IMR-90 (cell line): ENCODE measurements around the gene ADORA2A. TPM values are rescaled to one million over a fixed set of nuclear protein-coding genes. Genes with fewer than 3 reads are reported as not detected.

Source experiments
- ATAC-seq: fragments of 200-7000 bp; cut with Tn5 transposase; 2 replicates; pipeline ENCODE4 v1.9.1; 2020; ENCODE audit warnings: low read depth, mild to moderate bottlenecking, moderate library complexity
- BruUV-seq: library from RNA; stranded (reverse); fragments of 400-500 nt; replicated peaks from 2 replicates; lab custom pipeline; 2021; lab: Mats Ljungman, UMichigan
- CTCF ChIA-PET: fragments of 300-600 bp; formaldehyde crosslinking; extraction: SDS; loops from one replicate; lab custom pipeline; 2021; ENCODE audit warnings: antibody characterized with exemption; lab: Yijun Ruan, JAX
- POLR2A ChIA-PET: fragments of 300-600 bp; sonication (Branson Sonifier 250); formaldehyde crosslinking; loops from one replicate; lab custom pipeline; 2022; ENCODE audit warnings: antibody characterized with exemption; ENCODE audit not compliant: unreplicated experiment; lab: Charles Lee
- DNase-seq: peaks from one replicate; pipeline ENCODE4 v3.0.0; 2013
- H2AFZ ChIP-seq: replicated peaks from 2 replicates; pipeline ENCODE3; 2013; ENCODE audit warnings: low read length, mild to moderate bottlenecking; ENCODE audit not compliant: poor library complexity
- H2AK5ac ChIP-seq: 2 replicates; pipeline ENCODE4 v1.6.1; 2013; ENCODE audit warnings: low read depth, low read length, inconsistent platforms
- H2AK9ac ChIP-seq: replicated peaks from 2 replicates; pipeline ENCODE3; 2013; ENCODE audit warnings: mild to moderate bottlenecking, low read depth, low read length, moderate library complexity; ENCODE audit not compliant: poor library complexity
- H2BK120ac ChIP-seq: 2 replicates; pipeline ENCODE4 v1.6.1; 2013; ENCODE audit warnings: low read depth, low read length, inconsistent platforms
- H2BK15ac ChIP-seq: 3 replicates; pipeline ENCODE4 v1.6.1; 2013; ENCODE audit warnings: low read depth, low read length, inconsistent platforms
- H2BK20ac ChIP-seq: 2 replicates; pipeline ENCODE4 v1.6.1; 2013; ENCODE audit warnings: low read depth, mild to moderate bottlenecking, inconsistent platforms, low read length, moderate library complexity
- H2BK5ac ChIP-seq: 2 replicates; pipeline ENCODE4 v1.6.1; 2013; ENCODE audit warnings: mild to moderate bottlenecking, low read depth, low read length, inconsistent platforms; ENCODE audit not compliant: poor library complexity, severe bottlenecking
- H3K14ac ChIP-seq: replicated peaks from 2 replicates; pipeline ENCODE4 v1.6.1; 2013; ENCODE audit warnings: low read depth, low read length, inconsistent platforms
- H3K18ac ChIP-seq: 2 replicates; pipeline ENCODE4 v1.6.1; 2013; ENCODE audit warnings: low read depth, low read length, control low read depth
- H3K23ac ChIP-seq: 2 replicates; pipeline ENCODE4 v1.6.1; 2013; ENCODE audit warnings: low read depth, low read length, inconsistent platforms
- H3K27ac ChIP-seq: 2 replicates; pipeline ENCODE4 v1.5.1; 2013; ENCODE audit warnings: mild to moderate bottlenecking, control low read depth, low read length; ENCODE audit not compliant: insufficient read depth
- H3K27me3 ChIP-seq: 2 replicates; pipeline ENCODE4 v1.6.1; 2013; ENCODE audit warnings: low read length; ENCODE audit not compliant: control insufficient read depth, insufficient read depth
- H3K36me3 ChIP-seq: 2 replicates; pipeline ENCODE4 v1.6.1; 2013; ENCODE audit warnings: low read length, mixed read lengths; ENCODE audit not compliant: control insufficient read depth, insufficient read depth
- H3K4ac ChIP-seq: 2 replicates; pipeline ENCODE4 v1.6.1; 2013; ENCODE audit warnings: low read depth, low read length, inconsistent platforms
- H3K4me1 ChIP-seq: 2 replicates; pipeline ENCODE4 v1.6.1; 2013; ENCODE audit warnings: low read length, mixed read lengths; ENCODE audit not compliant: control insufficient read depth, insufficient read depth
- H3K4me2 ChIP-seq: 2 replicates; pipeline ENCODE4 v1.6.1; 2013; ENCODE audit warnings: low read depth, mild to moderate bottlenecking, control low read depth, low read length, moderate library complexity
- H3K4me3 ChIP-seq: 2 replicates; pipeline ENCODE4 v1.5.1; 2013; ENCODE audit warnings: low read depth, mild to moderate bottlenecking, control low read depth, low read length, moderate library complexity; ENCODE audit not compliant: insufficient read depth
- H3K56ac ChIP-seq: 2 replicates; pipeline ENCODE4 v1.6.1; 2013; ENCODE audit warnings: low read length, inconsistent platforms; ENCODE audit not compliant: insufficient read depth; ENCODE audit errors: extremely low read depth
- H3K79me1 ChIP-seq, 2 experiments: 2 replicates each; pipeline ENCODE4 v1.6.1; 2013; ENCODE audit warnings: low read length in 2 of 2, inconsistent platforms in 1 of 2, low read depth in 1 of 2
- H3K9ac ChIP-seq: 2 replicates; pipeline ENCODE4 v1.6.1; 2013; ENCODE audit warnings: low read depth, low read length, control low read depth
- H3K9me1 ChIP-seq: 2 replicates; pipeline ENCODE4 v1.6.1; 2013; ENCODE audit warnings: low read length, inconsistent platforms; ENCODE audit not compliant: insufficient read depth
- H3K9me3 ChIP-seq: 2 replicates; pipeline ENCODE4 v1.6.1; 2013; ENCODE audit warnings: low read length; ENCODE audit not compliant: control insufficient read depth, insufficient read depth
- H4K20me1 ChIP-seq: 2 replicates; pipeline ENCODE4 v1.6.1; 2013; ENCODE audit warnings: low read length, inconsistent platforms; ENCODE audit not compliant: insufficient read depth
- H4K5ac ChIP-seq: 2 replicates; pipeline ENCODE4 v1.6.1; 2013; ENCODE audit warnings: mild to moderate bottlenecking, low read depth, low read length, control low read depth
- H4K8ac ChIP-seq, 2 experiments: 2 replicates each; pipeline ENCODE4 v1.6.1; 2013; ENCODE audit warnings: low read depth in 2 of 2, low read length in 2 of 2, control low read depth in 1 of 2, inconsistent platforms in 1 of 2
- H4K91ac ChIP-seq: 2 replicates; pipeline ENCODE4 v1.6.1; 2013; ENCODE audit warnings: low read depth, low read length, inconsistent platforms; ENCODE audit not compliant: insufficient read depth
- BHLHE40 ChIP-seq: fragments of 150-350 bp; IDR thresholded peaks from 2 replicates; pipeline ENCODE4 v1.6.1; 2016; ENCODE audit warnings: mild to moderate bottlenecking, low read depth, low read length
- CEBPB ChIP-seq: IDR thresholded peaks from 2 replicates; pipeline ENCODE4 v1.6.1; 2012; ENCODE audit warnings: low read depth, low read length, improper control_type of control experiment
- CHD1 ChIP-seq: IDR thresholded peaks from 2 replicates; pipeline ENCODE4 v1.6.1; 2012; ENCODE audit warnings: low read depth, low read length, improper control_type of control experiment
- MAZ ChIP-seq: IDR thresholded peaks from 2 replicates; pipeline ENCODE4 v1.6.1; 2012; ENCODE audit warnings: low read depth, mild to moderate bottlenecking, low read length, improper control_type of control experiment, moderate library complexity, borderline replicate concordance
- MXI1 ChIP-seq: IDR thresholded peaks from 2 replicates; pipeline ENCODE4 v1.6.1; 2012; ENCODE audit warnings: low read depth, mild to moderate bottlenecking, low read length, moderate library complexity, borderline replicate concordance
- NFE2L2 ChIP-seq: fragments of 150-350 bp; IDR thresholded peaks from 2 replicates; pipeline ENCODE4 v1.6.1; 2016; ENCODE audit warnings: low read depth, mild to moderate bottlenecking, low read length
- POLR2A ChIP-seq: IDR thresholded peaks from 2 replicates; pipeline ENCODE4 v1.6.1; 2012; ENCODE audit warnings: mild to moderate bottlenecking, low read depth, low read length
- RCOR1 ChIP-seq: IDR thresholded peaks from 2 replicates; pipeline ENCODE4 v1.6.1; 2012; ENCODE audit warnings: mild to moderate bottlenecking, low read length, improper control_type of control experiment; ENCODE audit not compliant: insufficient replicate concordance
- RFX5 ChIP-seq: IDR thresholded peaks from 2 replicates; pipeline ENCODE4 v1.8.0; 2012; ENCODE audit warnings: low read depth, mild to moderate bottlenecking, low read length, moderate library complexity
- SMC3 ChIP-seq: fragments of 150-350 bp; IDR thresholded peaks from 2 replicates; pipeline ENCODE4 v1.6.1; 2016; ENCODE audit warnings: low read depth, mild to moderate bottlenecking, antibody characterized with exemption, low read length, moderate library complexity
- WGBS, 2 experiments: methylation state at CpG; one replicate each; pipeline versions ENCODE4 v1.1.5 to v1.1.7; 2013; ENCODE audit warnings: missing lambda C conversion rate in 2 of 2; ENCODE audit not compliant: insufficient read length in 1 of 2; ENCODE audit errors: extremely low coverage in 2 of 2; 5-methylcytosine and 5-hydroxymethylcytosine counted together
- dilution Hi-C: fragments of 300-500 bp; cut with HindIII; formaldehyde crosslinking; loops from one replicate; pipeline ENCODE4 v1.14.3; 2018; ENCODE audit warnings: low sequenced_read_pairs; ENCODE audit not compliant: unreplicated experiment
- in situ Hi-C: fragments of 300-500 bp; cut with MboI; formaldehyde crosslinking; loops from 3 replicates; pipeline ENCODE4 v1.14.3; 2019; ENCODE audit warnings: low sequenced_read_pairs, inconsistent platforms, mixed read lengths
- intact Hi-C: fragments of 100-400 bp; cut with micrococcal nuclease; formaldehyde crosslinking; loops from 2 replicates; pipeline ENCODE4 v1.10.0; 2022
- polyA plus RNA-seq, 3 experiments: library from polyadenylated mRNA; depleted of rRNA; stranded (reverse); fragments of >200 nt; gene quantifications; 2 replicates each; pipeline ENCODE4 v1.2.3, GENCODE V29; 2012; ENCODE audit warnings: low replicate concordance in 1 of 3
- total RNA-seq: library from RNA; depleted of rRNA; stranded (reverse); fragments of >200 nt; gene quantifications from 2 replicates; pipeline ENCODE4 v1.2.3, GENCODE V29; 2012
- TF ChIP-seq, protein P1 (sequence below): fragments of 150-350 bp; IDR thresholded peaks from 2 replicates; pipeline ENCODE4 v1.6.1; 2016; ENCODE audit warnings: low read depth, mild to moderate bottlenecking, low read length, moderate library complexity, borderline replicate concordance
- TF ChIP-seq, protein P2 (sequence below): fragments of 150-350 bp; IDR thresholded peaks from 2 replicates; pipeline ENCODE4 v1.6.1; 2017; ENCODE audit warnings: mild to moderate bottlenecking, antibody characterized with exemption, low read length, low read depth

Gene ADORA2A
- total and polyA plus RNA-seq, 2 of the 4 experiments (the other 2 are of a cell fraction), result 0.36 to 1.1 TPM

DNA sequence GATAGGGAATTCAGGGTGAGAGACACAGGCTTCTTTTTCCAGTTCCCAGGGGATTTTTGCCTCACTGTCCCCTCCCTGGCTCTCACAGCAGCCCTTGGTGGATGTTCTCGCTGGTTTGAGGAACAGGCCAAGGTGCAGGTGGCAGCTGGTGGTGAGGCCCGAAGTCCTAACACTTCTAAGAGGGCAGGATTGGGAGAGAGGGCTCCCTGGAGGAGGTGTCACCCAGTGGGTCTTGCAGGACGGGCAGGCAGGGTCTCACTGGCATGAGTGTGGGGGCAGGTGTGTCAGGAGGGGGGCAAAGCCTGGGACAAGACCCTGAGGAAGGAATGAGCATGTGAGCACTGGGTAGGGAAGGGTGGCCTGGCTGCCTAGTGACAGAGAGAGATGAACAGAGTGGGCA lies 9.2 kb downstream of the ADORA2A start:
- H3K79me1 ChIP-seq, result no peaks in the 10 kb centered on the region
- no peak overlapping the region for H4K8ac ChIP-seq
- TF ChIP-seq RFX5 (no peak), CHD1 (no peak), NFE2L2 (no peak), MXI1 (no peak), MAZ (no peak), CEBPB (no peak), SMC3 (no peak), POLR2A (no peak), RCOR1 (no peak), BHLHE40 (no peak)
- TF ChIP-seq, protein P1, sequence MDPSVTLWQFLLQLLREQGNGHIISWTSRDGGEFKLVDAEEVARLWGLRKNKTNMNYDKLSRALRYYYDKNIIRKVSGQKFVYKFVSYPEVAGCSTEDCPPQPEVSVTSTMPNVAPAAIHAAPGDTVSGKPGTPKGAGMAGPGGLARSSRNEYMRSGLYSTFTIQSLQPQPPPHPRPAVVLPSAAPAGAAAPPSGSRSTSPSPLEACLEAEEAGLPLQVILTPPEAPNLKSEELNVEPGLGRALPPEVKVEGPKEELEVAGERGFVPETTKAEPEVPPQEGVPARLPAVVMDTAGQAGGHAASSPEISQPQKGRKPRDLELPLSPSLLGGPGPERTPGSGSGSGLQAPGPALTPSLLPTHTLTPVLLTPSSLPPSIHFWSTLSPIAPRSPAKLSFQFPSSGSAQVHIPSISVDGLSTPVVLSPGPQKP, result no peak
- TF ChIP-seq, protein P2, sequence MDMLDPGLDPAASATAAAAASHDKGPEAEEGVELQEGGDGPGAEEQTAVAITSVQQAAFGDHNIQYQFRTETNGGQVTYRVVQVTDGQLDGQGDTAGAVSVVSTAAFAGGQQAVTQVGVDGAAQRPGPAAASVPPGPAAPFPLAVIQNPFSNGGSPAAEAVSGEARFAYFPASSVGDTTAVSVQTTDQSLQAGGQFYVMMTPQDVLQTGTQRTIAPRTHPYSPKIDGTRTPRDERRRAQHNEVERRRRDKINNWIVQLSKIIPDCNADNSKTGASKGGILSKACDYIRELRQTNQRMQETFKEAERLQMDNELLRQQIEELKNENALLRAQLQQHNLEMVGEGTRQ, result no peak
- no peak overlapping the region; the same call in 1 of the 2 replicates for H4K91ac ChIP-seq
- H2BK20ac ChIP-seq, result no peak overlapping the region
- no peak overlapping the region for H3K18ac ChIP-seq
- peaks cover 12% of the 10 kb centered on the region for H3K4me1 ChIP-seq
- no peak overlapping the region for H4K5ac ChIP-seq
- H2AK9ac ChIP-seq, result peak overlapping the region; percentile 7
- no TSS peak for BruUV-seq
- dilution Hi-C loops (no loop called here), in situ Hi-C loops (no loop called here), intact Hi-C loops (no loop called here)
- no peak overlapping the region for H3K9ac ChIP-seq
- H2BK5ac ChIP-seq, result no peak overlapping the region
- no peak overlapping the region for H3K56ac ChIP-seq
- no peaks in the 10 kb centered on the region for H4K20me1 ChIP-seq
- H3K36me3 ChIP-seq, result no peaks in the 10 kb centered on the region
- peak overlapping the region; percentile 11; the same call in 1 of the 2 replicates for H3K14ac ChIP-seq
- no peak overlapping the region for H2BK15ac ChIP-seq
- no peak overlapping the region for H3K23ac ChIP-seq
- peaks cover 2% of the 10 kb centered on the region for H3K9me1 ChIP-seq
- H3K4me3 ChIP-seq, result no peak overlapping the region
- no peaks in the 10 kb centered on the region for H3K27me3 ChIP-seq
- no peak overlapping the region for H3K4me2 ChIP-seq
- H2AFZ ChIP-seq, result peak overlapping the region; percentile 46
- no peak overlapping the region for H3K27ac ChIP-seq
- WGBS, 2 experiments, result 100% methylated on average over 1 of the region's 3 CpGs; no CpG with 5 or more reads in 1 of the 2 experiments
- no peak overlapping the region for H2BK120ac ChIP-seq
- no peak for ATAC-seq
- peak overlapping the region; percentile 58; the same call in 1 of the 2 replicates for H2AK5ac ChIP-seq
- H3K4ac ChIP-seq, result peak overlapping the region; percentile 17
- H3K9me3 ChIP-seq, result no peaks in the 10 kb centered on the region
- ChIA-PET CTCF (no interaction called here), POLR2A (interaction anchor here (0.5 kb wide), 1 partner anchor 47 kb away, joined by 6 read pairs; no protein-coding TSS in a partner anchor)
- DNase-seq, result no peak
